LNCaP clone FGC (cell line): ENCODE data around the gene SWAP70.

ENCODE experiments used
- DNase-seq: peaks from one replicate; pipeline ENCODE4 v3.0.0-alpha.2; 2011; ENCODE audit warnings: low read depth
- H3K4me3 ChIP-seq: 2 replicates; pipeline ENCODE4 v1.5.1; 2011; ENCODE audit warnings: mild to moderate bottlenecking, low read depth, low read length, control low read depth
- CTCF ChIP-seq: IDR thresholded peaks from 2 replicates; pipeline ENCODE4 v1.5.1; 2012; ENCODE audit warnings: mild to moderate bottlenecking; ENCODE audit not compliant: control insufficient read depth, insufficient read depth; ENCODE audit errors: extremely low read depth

SWAP70 gene

GRCh38 chr11:9755561-9756185, 91.8 kb downstream of the SWAP70 start:
- no peak overlapping the region for H3K4me3 ChIP-seq
- no peak for DNase-seq
- no peak for TF ChIP-seq CTCF

- DNase-seq = no peak
- no peak for TF ChIP-seq CTCF
- no peak overlapping the region for H3K4me3 ChIP-seq
These were observed 92.6 kb downstream of the SWAP70 start for GRCh38 chr11:9756461-9756860.

- H3K4me3 ChIP-seq = no peak overlapping the region
- TF ChIP-seq CTCF = no peak
- DNase-seq = no peak
These were observed 93.0 kb downstream of the SWAP70 start for GRCh38 chr11:9756878-9757277.

- peak; percentile 50 for TF ChIP-seq CTCF
- DNase-seq = no peak
- H3K4me3 ChIP-seq = no peak overlapping the region
These were observed 94.1 kb downstream of the SWAP70 start for GRCh38 chr11:9757809-9758636.

- DNase-seq = no peak
- H3K4me3 ChIP-seq = no peak overlapping the region
- TF ChIP-seq CTCF = no peak
These were observed 95.0 kb downstream of the SWAP70 start for GRCh38 chr11:9758637-9759518.

GRCh38 chr11:9759519-9760192, 95.8 kb downstream of the SWAP70 start:
- DNase-seq = peak; percentile 88
- no peak for TF ChIP-seq CTCF
- H3K4me3 ChIP-seq = no peak overlapping the region
